Stomach (tissue), 19 donors: ENCODE data around the gene MIF4GD. TPM values are rescaled to one million over a fixed set of nuclear protein-coding genes. Genes with fewer than 3 reads are reported as not detected.
A peak's percentile ranks its signal among the peaks of the same experiment; 100 is the strongest.

Experiments used
- DNase-seq, 2 donors: peaks; one replicate each; pipeline versions ENCODE4 v3.0.0 to v3.0.0-alpha.2; 2013 to 2019
- H3K27ac ChIP-seq, 5 donors: fragments of 200-600 bp in 4 of 5; sonication (generic) in 4 of 5; one replicate each; pipeline ENCODE4 v1.5.1; 2013 to 2019; ENCODE audit warnings: mild to moderate bottlenecking in 1 of 5, moderate library complexity in 1 of 5
- H3K27me3 ChIP-seq, 3 donors: fragments of 200-600 bp; sonication (generic); one replicate each; pipeline ENCODE4 v1.5.1; 2017 to 2019; ENCODE audit warnings: mixed run types in 1 of 3
- H3K36me3 ChIP-seq, 4 donors: fragments of 200-600 bp; sonication (generic); 1 replicate in 3 of 4; 2 replicates in 1 of 4; pipeline ENCODE4 v1.5.1; 2016 to 2019
- H3K4me1 ChIP-seq, 4 donors: fragments of 200-600 bp; sonication (generic); one replicate each; pipeline ENCODE4 v1.5.1; 2016 to 2019
- H3K4me3 ChIP-seq, 4 donors: fragments of 200-600 bp; sonication (generic) in 3 of 4; one replicate each; pipeline ENCODE4 v1.5.1; 2016 to 2019; ENCODE audit warnings: mild to moderate bottlenecking in 1 of 4
- H3K9me3 ChIP-seq, 4 donors: fragments of 200-600 bp; sonication (generic); one replicate each; pipeline ENCODE4 v1.5.1; 2016 to 2019
- CTCF ChIP-seq, 7 experiments: fragments of 450-650 bp in 4 of 7; fragments of 200-600 bp in 3 of 7; sonication (generic) in 3 of 7; IDR thresholded peaks; one replicate each; pipeline ENCODE4 v1.5.1; 2016 to 2019; ENCODE audit warnings: antibody characterized with exemption in 7 of 7, control low read depth in 2 of 7, mild to moderate bottlenecking in 1 of 7
- EP300 ChIP-seq: sonication (generic); formaldehyde crosslinking; IDR thresholded peaks from one replicate; pipeline ENCODE4 v1.6.1; 2017; ENCODE audit warnings: antibody characterized with exemption
- POLR2A ChIP-seq, 4 donors: fragments of 450-650 bp; IDR thresholded peaks; one replicate each; pipeline ENCODE4 v1.6.1; 2016; ENCODE audit warnings: antibody characterized with exemption in 4 of 4, control low read depth in 2 of 4, mild to moderate bottlenecking in 1 of 4, moderate library complexity in 1 of 4
- POLR2AphosphoS5 ChIP-seq, 3 donors: sonication (generic); formaldehyde crosslinking; IDR thresholded peaks; one replicate each; pipeline ENCODE4 v1.6.1; 2016; ENCODE audit warnings: antibody characterized with exemption in 3 of 3
- WGBS, 5 donors: extraction: QIAGEN DNeasy Blood & Tissue Kit in 3 of 5; methylation state at CpG; one replicate each; pipeline versions ENCODE4 v1.1.5 to v1.1.7; 2013 to 2018; 5-methylcytosine and 5-hydroxymethylcytosine counted together
- intact Hi-C: fragments of 100-400 bp; cut with DNase I; formaldehyde crosslinking; loops from one replicate; pipeline ENCODE4 v1.15.1; 2023; ENCODE audit warnings: low total_unique reads
- long read RNA-seq, 10 donors: transcript quantifications; one replicate each; lab custom pipeline, GENCODE V29; 2026
- polyA plus RNA-seq, 3 donors: library from polyadenylated mRNA; stranded (reverse); fragments of 200-250 nt; gene quantifications; one replicate each; pipeline ENCODE4 v1.2.3, GENCODE V29; 2013
- total RNA-seq, 5 donors: library from RNA; depleted of rRNA; stranded (reverse); fragments of >200 nt; gene quantifications; one replicate each; pipeline versions ENCODE4 v1.1.0 to v1.2.3, GENCODE V29; 2014 to 2016
- donor health status: healthy with polysubstance abuse.
- donor health status: Bipolar disorder and iron deficiency.
- donor health status: healthy.

MIF4GD gene
- 10 to 100 TPM in 2 of 5 donors, 1 to 10 TPM in 3; 3.5 to 12.5 (median 7.7) TPM for total RNA-seq
- 10 to 100 TPM; 12.2 to 14.7 (median 12.9) TPM for polyA plus RNA-seq
- long read RNA-seq, donor 1, partial matches to known transcripts = 0 of 4 reads
- long read RNA-seq, donor 1, other reads (novel, unspliced or antisense) = 0 of 4 reads
- long read RNA-seq, donor 2, transcript MIF4GD-202 (6 exons, 1,306 nt) = major isoform, 7 of 10 reads
- long read RNA-seq, donor 2, partial matches to known transcripts = 0 of 10 reads
- long read RNA-seq, donor 2, other reads (novel, unspliced or antisense) = 0 of 10 reads
- long read RNA-seq, donor 3, partial matches to known transcripts = 0 of 5 reads
- long read RNA-seq, donor 3, other reads (novel, unspliced or antisense) = 0 of 5 reads
- long read RNA-seq, donor 4 = 0 reads
- long read RNA-seq, donor 5, partial matches to known transcripts = 0 of 5 reads
- long read RNA-seq, donor 5, other reads (novel, unspliced or antisense) = 0 of 5 reads
- long read RNA-seq, donor 6, partial matches to known transcripts = 0 of 11 reads
- long read RNA-seq, donor 6, other reads (novel, unspliced or antisense) = 0 of 11 reads
- long read RNA-seq, donor 7, partial matches to known transcripts = 8 of 14 reads
- long read RNA-seq, donor 7, other reads (novel, unspliced or antisense) = 0 of 14 reads
- long read RNA-seq, donor 8, partial matches to known transcripts = 8 of 14 reads
- long read RNA-seq, donor 8, other reads (novel, unspliced or antisense) = 0 of 14 reads
- long read RNA-seq, donor 9, partial matches to known transcripts = 0 of 3 reads
- long read RNA-seq, donor 9, other reads (novel, unspliced or antisense) = 0 of 3 reads
- long read RNA-seq, donor 10 = 0 reads

GRCh38 chr17:75270966-75271232 lies at the start of gene MIF4GD:
MIF4GD (minus strand) TSS chr17:75271231; CDS start chr17:75270195, 1,036 bp downstream.
- H3K4me1 ChIP-seq = peaks cover 17 to 65% (median 37%) of the 10 kb centered on the region in 4 donors
- peak within 1 kb of the TSS; percentile 87 to 100 (median 97) for H3K27ac ChIP-seq
- intact Hi-C loops = no loop called here
- no peaks in the 10 kb centered on the region for H3K9me3 ChIP-seq
- no peak for DNase-seq
- 0 to 1% (median 1%) methylated on average over 3 to 39 of the region's 39 CpGs; no CpG with 5 or more reads in 1 of the 5 donors for WGBS, 5 donors
- peaks cover 13 to 30% (median 23%) of the 10 kb centered on the region in 4 donors for H3K36me3 ChIP-seq
- H3K4me3 ChIP-seq = peak within 1 kb of the TSS; percentile 92 to 97 (median 94)
- TF ChIP-seq POLR2AphosphoS5 (IDR thresholded peaks at IDR 0.05) (no peak), POLR2A (IDR thresholded peaks at IDR 0.05) (no peak), CTCF (IDR thresholded peaks at IDR 0.05) (no peak), EP300 (no peak)
- H3K27me3 ChIP-seq = no peaks in the 10 kb centered on the region

- TF ChIP-seq POLR2A (IDR thresholded peaks at IDR 0.05) = no peak
- TF ChIP-seq EP300 = no peak
- TF ChIP-seq POLR2AphosphoS5 (IDR thresholded peaks at IDR 0.05) = no peak
- intact Hi-C loops = loop anchor here (5.0 kb wide), 1 partner anchor 92 kb away; no protein-coding TSS in a partner anchor
- peaks cover 18 to 62% (median 49%) of the 10 kb centered on the region in 4 donors for H3K36me3 ChIP-seq
Measured at GRCh38 chr17:75319904-75320691, 49.1 kb upstream of the MIF4GD start.

GRCh38 chr17:75318615-75319222 lies 47.7 kb upstream of the MIF4GD start:
- H3K4me1 ChIP-seq = peaks cover 0 to 38% (median 29%) of the 10 kb centered on the region in 4 donors
- DNase-seq = no peak
- 75 to 88% (median 80%) methylated on average over 9 to 10 of the region's 10 CpGs for WGBS, 5 donors
- intact Hi-C loops = no loop called here
- no peak overlapping the region for H3K4me3 ChIP-seq
- H3K27me3 ChIP-seq = no peaks in the 10 kb centered on the region
- no peaks in the 10 kb centered on the region for H3K9me3 ChIP-seq
- no peak for TF ChIP-seq EP300
- TF ChIP-seq POLR2AphosphoS5 (IDR thresholded peaks at IDR 0.05) = no peak
- TF ChIP-seq POLR2A (IDR thresholded peaks at IDR 0.05) = no peak
- no peak for TF ChIP-seq CTCF (IDR thresholded peaks at IDR 0.05)
- H3K27ac ChIP-seq = peak overlapping the region; percentile 6 to 74 (median 53)
- H3K36me3 ChIP-seq = peaks cover 18 to 53% (median 40%) of the 10 kb centered on the region in 4 donors

More at GRCh38 chr17:75319904-75320691, 49.1 kb upstream of the MIF4GD start:
- peaks cover 0 to 47% (median 35%) of the 10 kb centered on the region in 4 donors for H3K4me1 ChIP-seq
- H3K9me3 ChIP-seq = no peaks in the 10 kb centered on the region
- WGBS, 5 donors = 79 to 89% (median 89%) methylated on average over 20 of the region's 20 CpGs
- H3K27me3 ChIP-seq = no peaks in the 10 kb centered on the region
- no peak overlapping the region for H3K4me3 ChIP-seq
- no peak for DNase-seq
- H3K27ac ChIP-seq = peak overlapping the region in 3 of 5 donors; percentile 35 to 70 (median 53)

GRCh38 chr17:75318211-75318610 lies 47.2 kb upstream of the MIF4GD start:
- H3K9me3 ChIP-seq = no peaks in the 10 kb centered on the region
- peaks cover 0 to 34% (median 24%) of the 10 kb centered on the region in 4 donors for H3K4me1 ChIP-seq
- TF ChIP-seq POLR2AphosphoS5 (IDR thresholded peaks at IDR 0.05) = no peak
- no peak for TF ChIP-seq CTCF (IDR thresholded peaks at IDR 0.05)
- TF ChIP-seq EP300 = no peak
- no peak for TF ChIP-seq POLR2A (IDR thresholded peaks at IDR 0.05)
- DNase-seq = peak; percentile 38 to 69
- intact Hi-C loops = no loop called here
- peak overlapping the region; percentile 6 to 74 (median 53) for H3K27ac ChIP-seq
- no peaks in the 10 kb centered on the region for H3K27me3 ChIP-seq
- no peak overlapping the region for H3K4me3 ChIP-seq
- WGBS, 5 donors = 30 to 47% (median 33%) methylated on average over 10 of the region's 10 CpGs
- H3K36me3 ChIP-seq = peaks cover 18 to 50% (median 37%) of the 10 kb centered on the region in 4 donors
